ENCODE measurements around the gene TSHZ2.
"Not testable (repeated sequence)": the region's sequence is repeated elsewhere in the genome, so short reads cannot be mapped to it uniquely, and the experiment has no call there.

TSHZ2 gene

DNA sequence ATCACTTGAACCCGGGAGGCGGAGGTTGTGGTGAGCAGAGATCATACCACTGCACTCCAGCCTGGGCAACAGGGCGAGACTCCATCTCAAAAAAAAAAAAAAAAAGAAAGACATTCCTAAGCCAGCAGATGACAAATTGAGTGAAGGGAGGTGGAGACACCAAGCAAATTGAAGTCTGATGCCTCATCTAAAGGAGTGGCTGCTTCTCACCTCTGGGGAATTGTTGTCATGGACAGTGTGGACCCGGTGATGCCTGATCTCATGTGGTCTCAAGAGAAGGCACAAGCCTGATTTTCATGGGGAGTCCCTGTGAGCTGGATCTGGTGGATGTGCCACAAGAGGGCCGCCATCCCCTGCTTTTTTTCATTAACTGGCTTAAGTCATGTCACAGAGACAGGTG, 349.4 kb downstream of the TSHZ2 start:
- no peak for DNase-seq

DNA sequence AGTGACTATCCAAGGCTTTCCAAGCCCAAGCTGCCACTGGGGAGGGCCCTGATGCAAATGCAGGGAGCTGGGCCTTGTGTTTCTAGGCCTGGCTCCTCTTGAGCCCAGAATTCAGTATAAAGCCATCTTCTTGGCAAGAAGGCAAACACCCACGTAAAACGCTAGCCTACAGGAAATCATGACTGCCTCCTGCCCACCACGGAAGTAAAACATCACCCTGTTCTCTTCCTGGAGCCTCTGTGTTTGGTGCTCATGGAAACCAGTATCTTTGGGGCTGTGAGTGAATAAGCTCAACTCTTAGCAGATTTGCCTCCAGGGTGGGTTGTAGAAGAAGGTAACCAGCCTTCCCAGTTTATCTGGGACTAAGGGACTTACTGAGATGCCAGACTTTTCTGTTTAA, 350.5 kb downstream of the TSHZ2 start:
- peak in 1 of 5 experiments; percentile 55 for DNase-seq

DNA sequence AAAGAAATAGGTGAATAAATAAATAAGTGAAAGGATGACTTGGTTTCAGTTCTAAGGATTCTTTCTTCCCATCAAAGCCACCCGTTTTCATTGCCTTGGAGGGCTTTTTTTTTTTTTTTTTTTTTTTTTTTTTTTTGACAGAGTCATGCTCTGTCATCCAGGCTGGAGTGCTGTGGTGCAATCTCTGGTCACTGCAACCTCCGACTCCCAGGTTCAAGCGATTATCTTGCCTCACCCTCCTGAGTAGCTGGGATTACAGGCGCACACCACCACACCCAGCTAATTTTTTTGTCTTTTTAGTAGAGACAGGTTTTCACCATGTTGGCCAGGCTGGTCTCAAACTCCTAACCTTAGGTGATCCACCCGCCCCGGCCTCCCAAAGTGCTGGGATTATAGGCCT, 351.3 kb downstream of the TSHZ2 start:
- DNase-seq, result not testable (repeated sequence)

DNA sequence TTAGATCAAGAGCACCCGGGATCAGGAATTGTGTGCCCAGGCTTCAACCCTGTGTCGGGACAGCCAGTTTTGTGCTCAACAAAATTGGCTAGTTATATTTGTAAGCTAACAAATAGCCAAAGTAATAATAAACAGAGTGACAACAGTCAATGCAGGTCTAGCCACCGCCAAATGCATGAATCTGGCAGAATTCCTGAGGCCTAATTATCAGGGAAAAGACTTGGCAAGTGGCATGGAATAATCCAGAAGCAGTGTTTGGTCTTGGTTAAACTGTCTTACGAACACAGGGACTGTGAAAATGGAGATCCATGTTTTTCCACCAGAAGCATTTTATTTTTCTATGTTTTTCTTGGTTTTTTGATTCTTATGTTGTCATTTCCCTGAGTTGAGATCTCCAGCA, 352.7 kb downstream of the TSHZ2 start:
- DNase-seq, result no peak

DNA sequence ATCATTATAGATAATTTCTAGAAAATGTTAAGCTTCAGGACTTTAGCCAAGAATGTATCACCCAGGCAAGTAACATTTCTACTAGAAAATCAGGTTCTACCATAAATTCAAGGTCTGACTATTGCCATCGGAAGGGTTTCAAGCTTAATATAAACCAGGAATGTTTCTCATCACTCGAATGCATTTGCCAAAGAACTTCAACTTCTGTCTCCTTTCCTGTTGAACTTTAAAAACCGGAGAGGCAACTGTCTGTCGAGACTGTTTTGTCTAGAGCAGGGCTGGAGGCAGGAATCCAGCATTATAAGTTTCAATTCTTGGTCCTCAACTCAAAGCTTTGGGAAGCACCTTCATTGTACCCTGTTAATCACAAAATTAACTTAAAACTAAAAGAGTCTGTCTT, 356.8 kb downstream of the TSHZ2 start:
- no peak for DNase-seq

DNA sequence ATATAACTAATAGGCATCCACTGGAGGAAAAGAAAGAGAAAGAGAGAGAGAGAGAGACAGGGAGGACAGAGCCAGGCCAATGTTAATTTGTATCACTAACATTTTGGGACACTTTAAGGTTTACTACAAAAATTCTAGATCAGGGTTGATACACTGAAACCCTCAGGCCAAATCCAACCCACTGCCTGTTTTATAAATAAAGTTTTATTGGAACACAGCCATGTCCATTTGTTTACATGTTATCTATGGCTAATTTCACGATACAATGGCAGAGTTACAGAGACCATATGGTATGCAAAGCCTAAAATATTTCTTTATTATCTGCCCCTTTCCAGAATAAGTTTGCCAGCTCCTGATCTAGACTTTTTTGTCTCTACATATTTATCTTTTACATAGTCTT, 357.6 kb downstream of the TSHZ2 start:
- no peak for DNase-seq

DNA sequence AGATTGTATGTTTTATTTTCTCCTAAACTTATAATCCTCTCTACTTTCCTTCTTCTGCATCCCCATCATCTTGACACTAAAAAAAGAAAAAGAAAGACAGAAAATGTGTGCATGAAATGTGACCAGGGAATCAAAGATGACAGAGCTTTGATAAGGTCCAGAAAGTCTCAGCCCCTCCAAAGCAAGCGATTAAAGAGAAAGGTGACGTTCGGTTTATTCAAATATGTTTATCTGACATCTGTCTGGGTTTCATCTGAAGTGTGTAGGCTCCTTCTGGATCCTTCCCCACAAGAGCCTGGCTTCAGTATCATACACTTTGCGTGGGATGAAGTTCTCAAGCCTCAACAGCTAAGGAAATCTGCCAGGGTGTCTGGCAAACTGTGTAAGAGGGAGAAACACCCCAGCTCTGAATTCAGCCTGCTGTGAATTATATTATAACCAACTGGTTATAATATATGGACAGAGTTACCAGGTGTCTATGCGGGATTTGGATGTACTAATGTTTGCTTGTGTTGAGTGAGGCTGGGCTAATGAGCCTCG, 358.5 kb downstream of the TSHZ2 start:
- DNase-seq, result no peak

DNA sequence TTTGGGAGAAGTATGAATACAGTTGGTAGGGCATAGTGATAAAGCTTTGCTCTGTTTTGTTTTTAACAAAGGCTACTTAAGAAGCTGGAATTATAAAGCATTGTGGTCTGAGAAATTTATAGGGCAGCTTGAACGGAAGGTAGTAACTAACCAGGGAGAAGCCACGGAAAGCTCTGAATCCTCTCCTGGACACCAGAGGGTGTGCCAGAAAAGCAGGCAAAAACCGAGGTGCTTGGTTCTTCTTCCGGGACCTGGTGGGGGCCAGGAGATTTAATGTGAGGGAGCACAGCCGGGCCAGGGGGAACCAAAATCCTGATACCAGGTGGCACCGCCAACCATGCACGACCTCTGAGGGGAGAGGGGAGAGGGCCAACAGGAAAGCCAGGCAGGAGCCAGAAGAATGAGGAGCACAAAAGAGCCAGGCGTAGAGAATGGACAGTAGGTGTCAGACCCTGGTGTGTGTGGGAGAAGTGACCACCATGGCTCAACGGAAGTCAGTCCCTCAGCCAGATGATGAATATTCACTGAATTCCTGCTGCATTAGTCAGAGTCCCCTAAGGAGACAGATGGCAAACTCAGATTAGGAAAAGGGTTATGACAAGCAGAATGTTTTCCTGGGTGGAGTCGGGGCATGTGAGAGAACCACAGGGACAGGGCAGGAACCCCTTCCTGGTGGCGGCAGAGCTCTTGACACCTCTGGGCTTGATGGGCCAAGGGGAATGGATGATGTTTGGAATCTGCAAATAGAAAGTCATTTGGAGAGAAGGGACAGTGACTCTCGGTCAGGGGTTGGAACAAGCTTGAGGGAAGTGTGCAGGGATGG, 359.2 kb downstream of the TSHZ2 start:
- no peak for DNase-seq

DNA sequence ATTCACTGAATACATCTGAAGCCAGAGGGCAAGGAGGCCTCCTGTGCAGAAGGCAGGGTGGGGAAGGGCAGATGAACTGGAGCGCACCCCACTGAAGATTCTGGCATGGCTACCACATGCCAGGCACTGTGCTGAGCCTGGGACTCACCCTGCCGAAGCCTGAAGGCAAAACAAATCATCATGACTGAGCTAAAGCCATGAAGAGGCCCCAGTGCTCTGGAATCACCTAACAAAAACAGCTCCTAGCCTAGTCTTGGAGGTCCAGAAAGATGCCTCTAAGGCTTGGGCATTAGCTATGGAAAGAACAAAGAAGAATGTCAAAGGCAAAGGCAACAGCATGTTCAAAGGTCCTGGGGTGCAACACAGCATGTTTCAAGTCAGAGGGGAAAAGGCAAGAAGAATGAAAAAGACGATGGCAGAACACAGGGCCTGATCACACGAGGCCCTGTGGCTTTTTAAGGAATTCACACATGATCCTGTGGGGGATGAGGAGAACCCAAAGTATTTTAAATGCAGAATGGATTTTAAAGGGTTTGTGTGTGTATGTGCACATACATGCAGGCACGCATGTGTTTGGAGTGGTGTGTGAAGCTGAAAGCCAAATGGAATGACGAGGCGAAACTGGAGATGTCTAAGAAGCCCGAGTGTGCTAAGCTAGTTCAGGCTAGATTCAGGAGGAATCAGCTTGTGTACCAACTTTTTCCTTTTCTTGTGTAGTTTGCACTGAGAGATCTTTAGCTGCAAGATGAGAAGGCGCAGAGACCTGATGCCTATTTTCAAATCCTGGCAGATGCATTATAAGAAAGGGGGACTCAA, 360.1 kb downstream of the TSHZ2 start:
- no peak for DNase-seq

DNA sequence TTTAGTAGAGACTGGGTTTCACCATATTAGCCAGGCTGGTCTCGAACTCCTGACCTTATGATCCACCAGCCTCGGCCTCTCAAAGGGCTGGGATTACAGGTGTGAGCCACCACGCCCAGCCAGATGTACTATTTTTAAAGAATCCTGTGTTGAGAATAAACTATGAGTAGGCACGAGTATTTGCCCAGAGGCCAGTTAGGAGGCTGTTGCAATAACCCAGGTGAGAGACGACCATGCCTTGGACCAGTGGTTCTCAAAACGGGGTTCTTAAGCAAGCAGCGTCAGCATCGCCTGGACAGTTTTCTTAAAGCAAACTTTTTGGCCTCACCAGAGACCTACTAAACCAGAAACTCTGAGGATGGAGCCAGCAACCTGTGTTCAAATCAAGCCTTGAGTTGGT, 362.7 kb downstream of the TSHZ2 start:
- DNase-seq, result no peak

DNA sequence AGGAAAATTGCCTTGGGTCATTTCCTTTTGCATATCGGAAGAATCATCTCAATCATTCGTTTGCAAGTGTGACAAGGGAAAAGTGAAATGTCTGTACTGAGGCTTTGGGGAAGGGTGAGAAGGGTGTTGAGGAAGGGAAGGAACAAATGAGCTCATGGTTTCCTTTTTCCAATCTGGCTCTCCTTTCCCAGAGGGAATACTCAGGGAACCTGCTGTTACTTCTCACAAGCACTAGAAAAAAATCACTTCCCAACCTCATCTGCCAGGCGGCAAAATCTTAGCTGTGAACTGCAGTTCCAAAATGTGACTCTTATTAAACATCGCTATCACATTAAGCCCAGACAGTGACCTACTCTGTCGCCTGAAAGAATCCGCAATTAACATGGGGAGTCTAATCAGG, 363.4 kb downstream of the TSHZ2 start:
- no peak for DNase-seq

DNA sequence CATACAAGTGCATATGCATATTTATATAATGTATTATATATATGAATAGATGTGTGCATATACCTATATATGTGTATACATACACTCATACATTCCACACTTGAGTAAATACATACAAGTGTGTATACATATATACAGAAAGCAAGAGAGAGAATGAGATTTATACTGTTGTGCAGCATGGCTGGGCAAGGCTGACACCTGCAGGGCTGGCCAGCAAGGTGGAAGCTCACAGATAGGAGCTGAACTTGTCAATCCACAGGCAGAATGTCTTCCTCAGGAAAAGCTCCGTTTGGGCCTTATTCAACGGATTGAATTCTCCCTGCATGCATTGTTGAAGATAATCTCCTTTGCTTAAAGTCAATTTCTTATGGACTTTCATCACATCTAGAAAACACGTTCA, 364.7 kb downstream of the TSHZ2 start:
- DNase-seq, result no peak

DNA sequence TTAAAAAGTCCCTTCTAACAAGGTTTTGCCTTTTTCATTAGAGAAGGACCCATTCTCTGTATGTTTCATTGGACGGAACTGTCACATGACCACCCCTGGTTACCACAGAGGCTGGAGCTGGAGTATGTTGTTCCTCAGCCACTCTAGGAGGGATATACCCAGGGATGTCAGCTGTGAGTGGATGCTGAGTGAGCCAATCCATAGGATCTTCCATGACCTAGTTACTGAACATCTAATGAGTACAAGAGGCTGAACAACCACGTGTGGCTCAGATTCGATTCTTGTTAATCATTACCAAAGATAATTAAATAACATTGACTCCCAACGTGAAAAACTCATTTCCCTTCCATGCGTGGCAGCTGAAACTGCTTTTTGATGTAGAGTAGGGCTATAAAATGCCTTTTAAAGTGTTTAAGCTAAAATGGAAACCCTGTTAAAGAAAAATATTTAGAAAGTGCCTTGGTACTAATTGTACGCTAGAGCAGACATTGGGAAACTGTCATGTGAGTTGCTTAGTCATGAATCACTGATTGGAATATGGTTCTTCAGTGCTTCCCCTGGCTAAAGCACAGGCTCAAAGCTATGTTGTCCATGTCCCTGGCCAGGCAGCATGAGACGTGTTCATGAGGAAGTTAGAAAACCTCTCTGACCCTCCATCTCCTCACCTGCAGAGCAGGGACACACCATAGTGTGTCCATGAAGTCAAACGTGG, 365.4 kb downstream of the TSHZ2 start:
- DNase-seq, result no peak

DNA sequence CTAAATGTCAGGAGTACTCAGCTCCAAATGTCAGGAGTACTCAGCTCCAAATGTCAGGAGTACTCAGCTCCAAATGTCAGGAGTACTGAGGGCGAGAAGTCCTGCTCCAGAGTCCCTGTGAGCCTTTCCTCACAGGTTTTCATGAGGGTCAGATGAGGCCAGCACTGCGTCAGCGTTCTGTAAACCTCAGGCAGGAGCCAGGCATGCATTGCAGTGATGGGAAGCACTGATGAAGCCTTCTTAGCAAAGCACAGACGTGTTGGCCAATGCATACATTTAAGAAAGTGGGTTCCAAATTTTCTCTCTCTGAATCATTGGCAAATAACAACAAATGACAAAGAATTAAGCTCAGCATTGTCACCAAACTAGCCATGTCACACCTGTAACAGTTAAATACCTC, 366.6 kb downstream of the TSHZ2 start:
- no peak for DNase-seq

DNA sequence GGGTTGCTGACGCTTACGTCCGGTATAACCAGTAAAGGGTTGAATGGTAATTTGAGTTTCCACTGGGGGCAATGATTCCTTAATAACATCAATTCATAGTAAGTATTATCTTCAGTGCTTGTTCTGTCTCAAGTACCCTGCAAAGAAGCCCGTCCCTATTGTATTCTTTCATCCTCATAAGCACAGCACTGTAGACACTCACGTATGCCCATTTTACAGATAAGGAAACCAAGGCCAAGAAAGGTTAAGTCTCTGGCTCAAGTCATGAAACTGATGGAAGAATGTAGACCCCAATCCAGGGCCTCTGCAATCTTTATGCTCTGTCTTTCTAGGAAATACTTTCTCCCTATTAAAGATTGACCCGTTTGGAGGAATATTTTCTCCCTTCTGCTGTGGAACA, 370.3 kb downstream of the TSHZ2 start:
- DNase-seq, result no peak

DNA sequence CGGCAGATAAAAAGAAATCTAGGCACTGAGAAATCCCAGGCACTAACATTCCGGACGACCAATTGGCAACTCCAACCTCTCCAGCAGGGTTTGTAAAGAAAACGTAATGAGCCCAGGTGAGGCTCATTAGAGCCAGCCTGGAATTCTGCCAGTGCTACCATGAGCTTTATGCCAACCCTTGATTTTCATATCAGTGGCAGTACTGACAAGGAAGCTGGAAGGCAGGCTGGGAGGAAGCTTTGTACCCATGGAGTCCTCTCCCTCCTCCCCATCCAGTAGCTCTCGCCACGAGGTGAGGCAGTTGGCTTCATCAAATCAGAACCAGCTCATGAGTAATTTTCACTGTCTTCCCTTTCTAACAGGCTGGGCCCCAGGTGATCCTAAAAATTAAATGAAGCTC, 371.3 kb downstream of the TSHZ2 start:
- no peak for DNase-seq

DNA sequence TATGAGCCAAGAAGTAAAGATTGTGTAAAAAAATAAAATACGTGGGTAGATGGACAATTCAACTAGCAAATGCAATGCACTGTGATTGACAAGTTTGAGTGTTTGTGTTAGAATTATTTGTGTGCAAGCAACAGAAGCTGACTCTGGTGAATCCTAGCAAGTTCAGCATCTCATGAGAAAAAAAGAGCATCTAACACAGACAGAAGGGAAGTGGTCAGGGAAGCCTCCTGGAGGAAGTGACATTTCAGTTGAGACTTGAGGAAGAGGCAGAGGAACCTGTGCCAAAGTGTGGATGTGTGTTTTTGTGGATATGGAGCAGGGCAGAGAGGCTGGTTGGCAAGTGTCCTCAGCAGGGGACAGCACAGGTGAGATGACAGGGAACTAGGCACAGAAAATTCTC, 372.7 kb downstream of the TSHZ2 start:
- DNase-seq, result no peak

DNA sequence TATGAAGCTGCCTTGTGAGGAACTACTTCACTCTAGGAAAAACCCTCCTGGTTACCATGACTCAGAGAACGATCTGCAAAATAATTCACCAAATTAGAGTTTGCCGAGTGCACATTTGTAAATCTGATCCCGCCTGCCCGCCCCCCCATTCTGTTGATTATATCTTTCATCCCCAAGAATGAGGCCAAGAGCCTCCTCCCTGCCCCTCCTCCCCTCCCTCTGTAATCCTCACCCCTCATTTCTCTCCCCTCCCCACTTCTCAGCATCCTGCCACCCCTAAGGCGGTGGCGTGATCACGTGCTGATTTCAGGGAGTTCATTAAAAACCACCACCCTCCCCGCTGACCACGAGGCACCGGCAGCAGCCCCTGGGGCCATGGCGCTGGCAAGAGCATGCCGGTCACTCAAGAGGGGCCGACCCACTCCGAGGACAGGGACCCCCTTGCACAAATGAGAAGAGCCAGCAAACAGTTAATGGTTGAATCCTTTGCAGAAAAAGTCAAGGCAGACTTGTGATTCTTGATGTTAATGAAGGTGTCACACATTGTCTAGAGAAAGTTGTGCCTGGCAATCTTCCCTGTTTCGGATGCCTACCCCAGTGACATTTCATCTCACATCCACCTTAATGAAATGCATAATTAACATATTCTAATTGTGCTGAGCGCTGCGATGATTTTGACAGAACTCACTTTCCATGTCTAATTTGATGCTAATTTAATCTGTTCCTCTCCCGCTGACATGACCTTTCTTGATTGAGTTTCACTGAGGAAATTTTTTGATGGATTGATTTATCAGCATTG, 373.6 kb downstream of the TSHZ2 start:
- DNase-seq, result no peak

DNA sequence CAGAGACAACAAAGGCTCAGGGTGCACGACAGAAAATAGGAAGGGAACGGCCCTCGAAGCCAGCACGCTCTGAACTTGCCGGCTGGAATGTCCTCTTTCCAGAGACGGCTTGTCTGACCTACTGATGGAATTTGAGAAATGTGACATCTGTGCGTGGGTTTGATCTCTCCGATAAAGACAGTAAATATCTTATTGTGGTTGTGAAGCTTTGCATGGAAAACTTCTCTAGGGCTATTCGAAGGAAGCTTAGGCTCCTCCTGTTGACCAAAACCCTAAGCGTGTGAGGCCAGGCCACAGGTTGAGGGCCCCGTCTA, 374.1 kb downstream of the TSHZ2 start:
- no peak for DNase-seq

DNA sequence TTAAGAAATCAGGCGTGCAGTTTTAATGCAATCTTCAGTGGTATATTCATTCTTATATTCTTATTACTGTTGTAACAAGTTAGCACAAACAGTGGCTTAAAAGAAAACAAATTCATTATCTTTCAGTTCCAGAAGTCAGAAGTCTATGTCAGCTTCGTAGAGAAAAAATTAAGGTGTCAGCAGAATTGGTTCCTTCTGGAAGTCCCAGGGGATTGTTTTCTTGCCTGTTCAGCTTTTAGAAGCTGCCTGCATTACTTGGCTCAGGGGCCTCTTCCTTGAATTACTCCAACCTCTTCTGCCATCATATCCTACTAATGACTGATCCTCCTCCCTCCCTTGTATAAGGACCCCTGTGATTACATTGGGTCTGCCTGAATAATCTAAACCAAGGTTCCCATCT, 377.6 kb downstream of the TSHZ2 start:
- DNase-seq, result no peak

DNA sequence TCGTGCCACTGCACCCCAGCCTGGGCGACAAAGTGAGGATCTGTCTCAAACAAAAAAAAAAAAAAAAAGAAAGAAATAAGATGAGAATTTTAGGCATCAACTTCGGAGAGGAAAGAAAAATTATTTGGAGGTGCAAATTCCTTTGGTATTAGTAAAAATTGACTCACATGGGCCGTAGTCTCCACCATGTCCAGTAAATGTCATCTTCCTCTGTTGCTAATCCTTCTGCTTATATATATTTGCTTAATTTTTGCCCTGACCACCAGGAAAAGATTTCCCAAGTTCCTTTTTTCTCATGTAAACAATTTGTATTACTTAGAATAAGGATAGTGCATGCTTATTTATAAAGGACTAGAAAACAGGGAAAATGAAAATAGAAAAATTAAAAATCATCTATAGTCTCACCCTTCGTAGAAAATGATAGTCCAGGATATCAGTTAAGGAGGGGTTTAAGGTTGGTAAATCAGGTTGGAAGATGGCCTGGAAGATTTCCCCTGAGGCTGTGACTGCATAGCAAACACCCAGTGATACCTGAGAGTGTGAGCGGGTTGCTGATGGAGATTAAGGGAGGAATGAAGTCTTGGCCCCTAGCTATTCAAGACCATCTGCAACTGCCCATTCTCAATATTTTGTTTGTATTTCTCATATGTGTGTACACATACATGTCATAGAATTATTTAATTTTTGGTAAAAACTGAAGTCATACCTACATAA, 380.7 kb downstream of the TSHZ2 start:
- DNase-seq, result no peak

DNA sequence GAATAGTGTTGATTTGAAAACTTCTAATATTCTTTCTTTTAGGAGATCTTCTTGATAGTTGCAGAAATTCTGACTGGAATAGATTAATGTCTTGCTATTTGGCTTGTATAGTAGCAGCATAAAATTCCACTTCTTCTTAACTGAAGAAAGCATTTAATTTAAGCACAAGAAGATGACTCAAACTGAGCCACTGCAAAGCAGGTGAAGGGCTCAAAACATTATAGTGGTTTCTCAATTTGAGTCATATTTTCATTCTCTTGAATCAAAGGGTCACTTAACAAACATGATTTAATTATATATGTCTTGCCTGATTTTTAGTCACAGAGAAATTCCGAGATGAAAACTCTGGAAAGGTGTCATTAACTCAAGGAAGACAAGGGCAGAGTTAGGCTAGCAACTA, 382.2 kb downstream of the TSHZ2 start:
- DNase-seq, result peak in 1 of 5 experiments; percentile 76

Data from T-helper 2 cell (primary cell).